Vagina (tissue), 2 donors: Measurements from ENCODE around the gene ASMT. TPM values are rescaled to one million over a fixed set of nuclear protein-coding genes. Genes with fewer than 3 reads are reported as not detected.
A peak's percentile ranks its signal among the peaks of the same experiment; 100 is the strongest.
"Not testable (repeated sequence)": the region's sequence is repeated elsewhere in the genome, so short reads cannot be mapped to it uniquely, and the experiment has no call there.

Experiments used
- DNase-seq, 2 donors: peaks; one replicate each; pipeline ENCODE4 v3.0.0-alpha.2; 2017; ENCODE audit errors: extremely low spot score in 2 of 2
- H3K27ac ChIP-seq: fragments of 200-600 bp; sonication (generic); one replicate; pipeline ENCODE4 v1.5.1; 2019
- H3K27me3 ChIP-seq: fragments of 200-600 bp; sonication (generic); one replicate; pipeline ENCODE4 v1.5.1; 2019
- H3K36me3 ChIP-seq, 2 donors: fragments of 200-600 bp; sonication (generic); one replicate each; pipeline ENCODE4 v1.5.1; 2017 to 2019
- H3K4me1 ChIP-seq: fragments of 200-600 bp; sonication (generic); one replicate; pipeline ENCODE4 v1.5.1; 2019
- H3K4me3 ChIP-seq, 2 donors: fragments of 200-600 bp; sonication (generic); 1 replicate in 1 of 2; 2 replicates in 1 of 2; pipeline ENCODE4 v1.5.1; 2016 to 2019
- H3K9me3 ChIP-seq: fragments of 200-600 bp; sonication (generic); one replicate; pipeline ENCODE4 v1.5.1; 2019
- CTCF ChIP-seq, 3 experiments: fragments of 450-650 bp in 2 of 3; fragments of 200-600 bp in 1 of 3; sonication (generic) in 1 of 3; IDR thresholded peaks; one replicate each; pipeline ENCODE4 v1.5.1; 2017 to 2019; ENCODE audit warnings: antibody characterized with exemption in 3 of 3, mild to moderate bottlenecking in 2 of 3, moderate library complexity in 2 of 3
- POLR2A ChIP-seq, 2 donors: fragments of 450-650 bp; IDR thresholded peaks; one replicate each; pipeline ENCODE4 v1.6.1; 2017; ENCODE audit warnings: antibody characterized with exemption in 2 of 2, mild to moderate bottlenecking in 2 of 2, moderate library complexity in 2 of 2
- POLR2AphosphoS5 ChIP-seq, 2 donors: sonication (generic); formaldehyde crosslinking; IDR thresholded peaks; one replicate each; pipeline ENCODE4 v1.9.0; 2017; ENCODE audit warnings: antibody characterized with exemption in 2 of 2, mild to moderate bottlenecking in 2 of 2, low read depth in 1 of 2; ENCODE audit not compliant: insufficient read depth in 1 of 2
- intact Hi-C: fragments of 100-400 bp; cut with DNase I; formaldehyde crosslinking; loops from one replicate; pipeline ENCODE4 v1.15.1; 2023
- total RNA-seq: library from RNA; depleted of rRNA; stranded (reverse); fragments of >200 nt; gene quantifications from one replicate; pipeline ENCODE4 v1.2.3, GENCODE V29; 2016

ASMT gene
- total RNA-seq, 1 donor from 2014 or later = not detected

DNA sequence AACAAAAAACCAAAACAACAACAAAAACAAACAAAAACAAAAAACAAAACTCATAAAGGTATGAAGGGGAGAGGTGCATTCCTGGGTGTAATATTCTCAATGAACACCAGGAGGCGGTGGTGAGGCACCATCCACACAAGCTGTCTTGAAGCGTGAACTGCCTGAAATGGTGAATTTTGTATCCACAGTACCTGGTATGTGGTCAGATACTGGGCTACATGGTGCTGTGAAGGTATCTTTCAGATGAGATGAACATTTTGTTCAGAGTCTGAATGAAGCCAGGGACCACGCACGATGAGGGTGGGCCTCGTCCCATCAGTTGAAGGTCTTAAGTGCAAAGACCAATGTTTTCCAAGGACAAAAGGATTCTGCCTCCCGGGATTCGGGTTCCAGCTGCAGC lies 58.5 kb downstream of the ASMT start:
- Histone ChIP-seq H3K27ac (no peak overlapping the region), H3K4me3 (no peak overlapping the region), H3K9me3 (no peaks in the 10 kb centered on the region), H3K27me3 (no peaks in the 10 kb centered on the region), H3K36me3 (no peaks in the 10 kb centered on the region), H3K4me1 (no peaks in the 10 kb centered on the region)
- intact Hi-C loops = no loop called here
- TF ChIP-seq POLR2A (IDR thresholded peaks at IDR 0.05) (no peak), POLR2AphosphoS5 (IDR thresholded peaks at IDR 0.05; ENCODE audit: insufficient read depth in 1 of 2, low read depth in 1 of 2) (no peak), CTCF (IDR thresholded peaks at IDR 0.05) (peak in 1 of 3 experiments; percentile 30)
- DNase-seq = no peak

GRCh38 chrX:1676866-1677265 lies 62.0 kb downstream of the ASMT start:
- H3K27ac ChIP-seq = no peak overlapping the region
- DNase-seq = no peak
- H3K4me1 ChIP-seq = no peaks in the 10 kb centered on the region
- no peaks in the 10 kb centered on the region for H3K27me3 ChIP-seq
- TF ChIP-seq POLR2A (IDR thresholded peaks at IDR 0.05) = no peak
- TF ChIP-seq POLR2AphosphoS5 (IDR thresholded peaks at IDR 0.05; ENCODE audit: insufficient read depth in 1 of 2, low read depth in 1 of 2) = no peak
- no peak for TF ChIP-seq CTCF (IDR thresholded peaks at IDR 0.05)
- H3K36me3 ChIP-seq = no peaks in the 10 kb centered on the region
- intact Hi-C loops = no loop called here
- H3K9me3 ChIP-seq = no peaks in the 10 kb centered on the region
- H3K4me3 ChIP-seq = no peak overlapping the region

- DNase-seq = no peak
Measured at GRCh38 chrX:1679238-1679637, 64.4 kb downstream of the ASMT start.

DNA sequence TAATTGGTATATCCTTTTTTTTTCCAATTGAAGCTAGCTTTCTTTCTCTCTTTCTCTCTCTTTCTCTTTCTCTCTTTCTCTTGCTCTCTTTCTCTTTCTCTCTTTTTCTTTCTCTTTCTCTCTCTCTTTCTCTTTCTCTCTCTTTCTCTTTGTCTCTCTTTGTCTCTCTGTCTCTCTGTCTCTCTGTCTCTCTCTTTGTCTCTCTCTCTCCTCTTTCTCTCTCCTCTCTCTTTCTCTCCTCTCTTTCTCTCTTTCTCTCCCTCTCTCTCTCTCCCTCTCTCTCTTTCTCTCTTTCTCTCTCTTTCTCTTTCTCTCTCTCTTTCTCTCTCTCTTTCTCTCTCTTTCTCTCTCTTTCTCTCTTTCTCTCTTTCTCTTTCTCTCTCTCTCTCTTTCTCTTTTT lies 66.6 kb downstream of the ASMT start:
- intact Hi-C loops = no loop called here
- no peaks in the 10 kb centered on the region for H3K36me3 ChIP-seq
- no peaks in the 10 kb centered on the region for H3K9me3 ChIP-seq
- no peaks in the 10 kb centered on the region for H3K4me1 ChIP-seq
- TF ChIP-seq POLR2AphosphoS5 (IDR thresholded peaks at IDR 0.05; ENCODE audit: insufficient read depth in 1 of 2, low read depth in 1 of 2) (no peak), CTCF (IDR thresholded peaks at IDR 0.05) (no peak), POLR2A (IDR thresholded peaks at IDR 0.05) (no peak)
- DNase-seq = no peak
- H3K4me3 ChIP-seq = no peak overlapping the region
- H3K27ac ChIP-seq = no peak overlapping the region
- no peaks in the 10 kb centered on the region for H3K27me3 ChIP-seq

More at GRCh38 chrX:1679238-1679637, 64.4 kb downstream of the ASMT start:
- Histone ChIP-seq H3K36me3 (no peaks in the 10 kb centered on the region), H3K4me1 (no peaks in the 10 kb centered on the region), H3K27me3 (no peaks in the 10 kb centered on the region), H3K9me3 (no peaks in the 10 kb centered on the region), H3K4me3 (no peak overlapping the region), H3K27ac (no peak overlapping the region)
- TF ChIP-seq POLR2AphosphoS5 (IDR thresholded peaks at IDR 0.05; ENCODE audit: insufficient read depth in 1 of 2, low read depth in 1 of 2) = no peak
- intact Hi-C loops = no loop called here

GRCh38 chrX:1681856-1682255 lies 67.0 kb downstream of the ASMT start:
- H3K36me3 ChIP-seq, H3K27ac ChIP-seq, DNase-seq, H3K4me1 ChIP-seq, H3K9me3 ChIP-seq, intact Hi-C loops, H3K4me3 ChIP-seq, H3K27me3 ChIP-seq: not testable (repeated sequence)

DNA sequence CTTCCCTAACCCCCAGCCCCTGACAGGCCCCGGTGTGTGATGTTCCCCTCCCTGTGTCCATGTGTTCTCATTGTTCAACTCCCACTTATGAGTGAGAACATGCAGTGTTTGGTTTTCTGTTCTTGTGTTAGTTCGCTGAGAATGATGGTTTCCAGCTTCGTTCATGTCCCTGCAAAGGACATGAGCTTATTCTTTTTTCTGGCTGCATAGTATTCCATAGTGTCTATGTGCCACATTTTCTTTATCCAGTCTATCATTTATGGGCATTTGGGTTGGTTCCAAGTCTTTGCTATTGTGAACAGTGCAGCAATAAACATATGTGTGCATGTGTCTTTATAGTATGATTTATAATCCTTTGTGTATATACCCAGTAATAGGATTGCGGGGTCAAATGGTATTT lies 67.6 kb downstream of the ASMT start:
- intact Hi-C loops, H3K27me3 ChIP-seq, H3K4me1 ChIP-seq, H3K4me3 ChIP-seq, H3K36me3 ChIP-seq, H3K27ac ChIP-seq, H3K9me3 ChIP-seq, DNase-seq: not testable (repeated sequence)

GRCh38 chrX:1684883-1685282 lies 70.0 kb downstream of the ASMT start:
- intact Hi-C loops, H3K36me3 ChIP-seq, H3K27me3 ChIP-seq, H3K4me3 ChIP-seq, H3K9me3 ChIP-seq, H3K4me1 ChIP-seq, H3K27ac ChIP-seq, DNase-seq: not testable (repeated sequence)

DNA sequence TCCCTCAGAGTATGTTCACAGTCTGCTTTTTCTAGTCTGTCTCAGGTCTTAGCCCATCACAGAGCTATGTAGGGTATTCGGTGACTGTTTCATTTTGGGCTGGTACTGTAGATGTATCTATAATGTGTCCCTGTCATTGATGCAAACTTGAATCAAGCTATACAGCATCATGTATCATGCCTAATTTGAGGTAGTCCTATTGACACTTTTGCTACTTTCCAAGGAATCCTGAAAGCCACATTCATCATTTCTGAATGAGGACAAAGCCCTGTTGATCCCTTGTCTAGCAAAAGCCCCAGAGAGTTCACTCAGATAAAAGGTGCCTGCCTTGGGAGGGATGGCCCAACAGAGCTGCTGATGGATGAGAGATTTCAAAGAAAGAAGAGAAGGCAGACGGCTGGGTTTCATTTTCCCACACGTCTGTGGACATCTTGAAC lies 70.6 kb downstream of the ASMT start:
- DNase-seq, intact Hi-C loops, H3K36me3 ChIP-seq, H3K27me3 ChIP-seq, H3K27ac ChIP-seq, H3K9me3 ChIP-seq, H3K4me3 ChIP-seq, H3K4me1 ChIP-seq: not testable (repeated sequence)
